BE2C (cell line): ENCODE results near the gene OR7C2.
"Not testable (repeated sequence)": the region's sequence is repeated elsewhere in the genome, so short reads cannot be mapped to it uniquely, and the experiment has no call there.

Source experiments
- DNase-seq: peaks from one replicate; pipeline ENCODE4 v3.0.0-alpha.2; 2020
- H3K27me3 ChIP-seq: fragments of 250-450 bp; sonication (Bioruptor Pico); 2 replicates; pipeline ENCODE4 v1.5.1; 2020; ENCODE audit warnings: mild to moderate bottlenecking
- H3K36me3 ChIP-seq: fragments of 250-450 bp; sonication (Bioruptor Pico); 2 replicates; pipeline ENCODE4 v1.5.1; 2020; ENCODE audit warnings: mild to moderate bottlenecking
- H3K4me1 ChIP-seq: fragments of 250-450 bp; sonication (Bioruptor Pico); 2 replicates; pipeline ENCODE4 v1.5.1; 2020
- H3K4me3 ChIP-seq: 2 replicates; pipeline ENCODE4 v1.5.1; 2011; ENCODE audit warnings: low read depth, low read length
- H3K9me3 ChIP-seq: fragments of 250-450 bp; sonication (Bioruptor Pico); 2 replicates; pipeline ENCODE4 v1.5.1; 2020
- CTCF ChIP-seq: IDR thresholded peaks from 2 replicates; pipeline ENCODE4 v1.5.1; 2012; ENCODE audit warnings: mild to moderate bottlenecking, low read depth, low read length

OR7C2 gene

DNA sequence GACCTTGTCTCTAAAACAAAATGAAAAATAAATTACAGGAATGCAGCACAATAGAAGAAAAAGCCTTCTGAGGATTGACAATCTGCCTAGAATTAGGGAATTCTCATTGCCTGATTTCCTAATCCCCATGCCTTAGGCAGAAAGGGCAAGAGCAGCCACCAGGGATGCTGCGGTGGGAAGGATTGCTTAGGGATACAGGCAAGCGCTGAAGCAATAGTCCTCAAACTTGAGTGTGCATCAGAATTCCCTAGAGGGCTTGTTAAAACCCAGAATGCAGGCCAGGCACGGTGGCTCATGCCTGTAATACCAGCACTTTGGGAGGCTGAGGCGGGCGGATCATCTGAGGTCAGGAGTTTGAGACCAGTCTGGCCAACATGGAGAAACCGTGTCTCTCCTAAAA, 1.0 kb upstream of the OR7C2 start:
- no peak for TF ChIP-seq CTCF
- H3K9me3 ChIP-seq, result no peaks in the 10 kb centered on the region

DNA sequence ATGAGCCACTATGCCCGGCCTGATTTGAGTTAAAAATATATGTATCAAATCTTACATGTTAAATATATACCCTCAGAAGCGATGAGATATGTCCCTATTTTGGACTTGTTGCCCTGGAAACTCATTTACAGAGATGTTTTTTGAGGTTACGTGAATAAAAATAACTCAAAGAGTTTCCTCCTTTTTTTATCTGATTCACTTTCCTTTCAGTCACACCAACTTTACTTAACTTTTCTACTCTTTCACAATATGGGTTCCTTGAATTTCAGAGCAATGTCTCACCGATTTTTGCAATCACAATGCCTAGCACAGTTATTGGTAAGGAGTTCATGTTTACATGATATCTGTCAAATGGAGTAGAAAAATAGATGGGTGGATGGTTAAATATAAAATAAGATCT, 2.3 kb downstream of the OR7C2 start:
- no peak overlapping the region for H3K4me3 ChIP-seq

More for the DNA sequence above, 1.0 kb upstream of the OR7C2 start:
- no peak for DNase-seq
- no peaks in the 10 kb centered on the region for H3K4me1 ChIP-seq
- H3K36me3 ChIP-seq, result no peaks in the 10 kb centered on the region
- no peak overlapping the region for H3K4me3 ChIP-seq
- no peaks in the 10 kb centered on the region for H3K27me3 ChIP-seq

DNA sequence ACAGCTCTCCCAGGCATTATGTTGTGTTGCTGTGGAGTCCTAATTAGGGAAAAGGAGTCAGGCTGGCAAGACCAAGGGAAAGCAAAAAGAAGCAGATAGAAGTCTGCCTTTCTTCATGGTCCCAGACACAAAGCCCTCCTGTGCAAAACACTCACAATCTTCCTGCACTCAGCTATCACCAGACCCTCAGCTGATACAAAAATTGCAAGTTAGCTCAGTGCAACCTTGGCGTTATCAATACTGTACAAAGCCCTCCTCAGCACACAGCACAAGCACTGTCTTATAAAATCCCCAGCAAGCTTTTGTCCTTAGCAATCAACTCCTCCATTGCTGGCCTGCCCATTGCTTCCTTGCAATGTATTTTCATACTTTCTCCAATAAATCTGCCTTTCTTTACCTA, 3.2 kb downstream of the OR7C2 start:
- no peaks in the 10 kb centered on the region for H3K36me3 ChIP-seq
- no peaks in the 10 kb centered on the region for H3K4me1 ChIP-seq
- H3K27me3 ChIP-seq, result no peaks in the 10 kb centered on the region
- DNase-seq, result no peak
- TF ChIP-seq CTCF, result no peak
- H3K9me3 ChIP-seq, result no peaks in the 10 kb centered on the region
- H3K4me3 ChIP-seq, result no peak overlapping the region

More for the DNA sequence above, 2.3 kb downstream of the OR7C2 start:
- no peak for TF ChIP-seq CTCF
- Histone ChIP-seq H3K36me3 (no peaks in the 10 kb centered on the region), H3K9me3 (no peaks in the 10 kb centered on the region), H3K4me1 (no peaks in the 10 kb centered on the region), H3K27me3 (no peaks in the 10 kb centered on the region)
- DNase-seq, result no peak

- H3K4me3 ChIP-seq, H3K4me1 ChIP-seq, H3K9me3 ChIP-seq, H3K36me3 ChIP-seq, H3K27me3 ChIP-seq, DNase-seq: not testable (repeated sequence)
These were observed 8.1 kb downstream of the OR7C2 start for GRCh38 chr19:14949413-14949812.

GRCh38 chr19:14949876-14950275, 8.6 kb downstream of the OR7C2 start:
- Histone ChIP-seq H3K4me3 (no peak overlapping the region), H3K27me3 (no peaks in the 10 kb centered on the region), H3K4me1 (no peaks in the 10 kb centered on the region), H3K36me3 (no peaks in the 10 kb centered on the region), H3K9me3 (no peaks in the 10 kb centered on the region)
- no peak for DNase-seq
- no peak for TF ChIP-seq CTCF

DNA sequence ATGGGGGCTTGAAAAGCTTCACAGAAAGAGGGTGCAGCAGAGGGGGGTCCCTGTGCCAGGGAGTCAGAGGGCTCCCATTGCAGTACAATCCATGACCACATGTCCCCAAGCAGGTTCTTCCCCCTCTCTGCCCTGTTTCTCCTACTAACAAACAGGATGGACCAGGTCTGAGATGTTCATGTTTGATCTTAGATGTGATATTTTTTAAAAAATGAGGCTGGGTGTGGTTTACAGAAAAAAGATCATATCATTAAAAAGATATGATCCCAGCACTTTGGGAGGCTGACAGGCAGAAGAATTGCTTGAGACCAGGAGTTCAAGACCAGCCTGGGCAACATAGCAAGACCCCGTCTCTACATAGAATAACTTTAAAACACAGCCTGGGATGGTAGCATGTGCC, 9.1 kb downstream of the OR7C2 start:
- no peaks in the 10 kb centered on the region for H3K9me3 ChIP-seq
- no peaks in the 10 kb centered on the region for H3K36me3 ChIP-seq
- no peaks in the 10 kb centered on the region for H3K4me1 ChIP-seq
- no peak for DNase-seq
- no peaks in the 10 kb centered on the region for H3K27me3 ChIP-seq
- no peak overlapping the region for H3K4me3 ChIP-seq
- no peak for TF ChIP-seq CTCF

- no peak for DNase-seq
- Histone ChIP-seq H3K27me3 (no peaks in the 10 kb centered on the region), H3K4me1 (no peaks in the 10 kb centered on the region), H3K4me3 (no peak overlapping the region), H3K9me3 (no peaks in the 10 kb centered on the region), H3K36me3 (no peaks in the 10 kb centered on the region)
- no peak for TF ChIP-seq CTCF
These were observed 11.5 kb downstream of the OR7C2 start for GRCh38 chr19:14952767-14953166.
